ENCODE results near the gene CDKN2B-AS1.

CDKN2B-AS1 gene

GRCh38 chr9:21996858-21997257, 2.3 kb downstream of the CDKN2B-AS1 start:
- DNase-seq (ENCODE audit: low spot score): no peak
- no peak for TF ChIP-seq CTCF (IDR thresholded peaks at IDR 0.05; ENCODE audit: extremely low read depth, missing control alignments)

- DNase-seq (ENCODE audit: low spot score): no peak
- no peak for TF ChIP-seq CTCF (IDR thresholded peaks at IDR 0.05; ENCODE audit: extremely low read depth, missing control alignments)
These were observed 2.9 kb downstream of the CDKN2B-AS1 start for GRCh38 chr9:21997480-21997879.

- no peak for DNase-seq (ENCODE audit: low spot score)
- TF ChIP-seq CTCF (IDR thresholded peaks at IDR 0.05; ENCODE audit: extremely low read depth, missing control alignments): no peak
These were observed 3.4 kb downstream of the CDKN2B-AS1 start for GRCh38 chr9:21998026-21998425.

GRCh38 chr9:22002038-22002437, 7.4 kb downstream of the CDKN2B-AS1 start:
- no peak for DNase-seq (ENCODE audit: low spot score)
- no peak for TF ChIP-seq CTCF (IDR thresholded peaks at IDR 0.05; ENCODE audit: extremely low read depth, missing control alignments)

- TF ChIP-seq CTCF (IDR thresholded peaks at IDR 0.05; ENCODE audit: extremely low read depth, missing control alignments): no peak
- DNase-seq (ENCODE audit: low spot score): no peak
These were observed 10.6 kb downstream of the CDKN2B-AS1 start for GRCh38 chr9:22005021-22005701.

- DNase-seq (ENCODE audit: low spot score): no peak
- TF ChIP-seq CTCF (IDR thresholded peaks at IDR 0.05; ENCODE audit: extremely low read depth, missing control alignments): no peak
These were observed 11.4 kb downstream of the CDKN2B-AS1 start for GRCh38 chr9:22005702-22006606.

- no peak for DNase-seq (ENCODE audit: low spot score)
- TF ChIP-seq CTCF (IDR thresholded peaks at IDR 0.05; ENCODE audit: extremely low read depth, missing control alignments): no peak
These were observed 13.8 kb downstream of the CDKN2B-AS1 start for GRCh38 chr9:22008384-22008716.
